HuH-7.5 (cell line): ENCODE data around the gene IRF1.
"Not testable (repeated sequence)": the region's sequence is repeated elsewhere in the genome, so short reads cannot be mapped to it uniquely, and the experiment has no call there.

ENCODE experiments used
- DNase-seq: peaks from one replicate; pipeline ENCODE4 v3.0.0; 2011; ENCODE audit warnings: low spot score

Gene IRF1

GRCh38 chr5:132487095-132487428, 3.5 kb downstream of the IRF1 start:
- DNase-seq = no peak

GRCh38 chr5:132486318-132487094, 4.1 kb downstream of the IRF1 start:
- no peak for DNase-seq

GRCh38 chr5:132485641-132486317, 4.8 kb downstream of the IRF1 start:
- DNase-seq = no peak

- DNase-seq = not testable (repeated sequence)
These were observed 5.5 kb downstream of the IRF1 start for GRCh38 chr5:132484876-132485640.

GRCh38 chr5:132484391-132484725, 6.2 kb downstream of the IRF1 start:
- DNase-seq = no peak

- DNase-seq = no peak
These were observed 6.7 kb downstream of the IRF1 start for GRCh38 chr5:132483661-132484390.

GRCh38 chr5:132483101-132483500, 7.5 kb downstream of the IRF1 start:
- no peak for DNase-seq

GRCh38 chr5:132481596-132482211, 8.9 kb downstream of the IRF1 start:
- no peak for DNase-seq

GRCh38 chr5:132480893-132481595, 9.5 kb downstream of the IRF1 start:
- no peak for DNase-seq

GRCh38 chr5:132480546-132480892, 10.1 kb downstream of the IRF1 start:
- DNase-seq = no peak

GRCh38 chr5:132480042-132480441, 10.5 kb downstream of the IRF1 start:
- DNase-seq = no peak

- no peak for DNase-seq
These were observed 11.2 kb downstream of the IRF1 start for GRCh38 chr5:132479111-132479951.

GRCh38 chr5:132478366-132478871, 12.2 kb downstream of the IRF1 start:
- DNase-seq = no peak

- no peak for DNase-seq
These were observed 12.7 kb downstream of the IRF1 start for GRCh38 chr5:132477784-132478365.

GRCh38 chr5:132476876-132477781, 13.4 kb downstream of the IRF1 start:
- DNase-seq = no peak

GRCh38 chr5:132475987-132476875, 14.3 kb downstream of the IRF1 start:
- peak; percentile 45 for DNase-seq

GRCh38 chr5:132475497-132475882, 15.1 kb downstream of the IRF1 start:
- DNase-seq = no peak
